Lower leg skin (tissue), 4 donors: ENCODE data around the gene WWOX. TPM values are rescaled to one million over a fixed set of nuclear protein-coding genes. Genes with fewer than 3 reads are reported as not detected.

Experiments
- DNase-seq, 2 donors: peaks; one replicate each; pipeline ENCODE4 v3.0.0-alpha.2; 2019; ENCODE audit warnings: low spot score in 2 of 2
- H3K4me3 ChIP-seq: fragments of 200-600 bp; sonication (generic); 2 replicates; pipeline ENCODE4 v1.5.1; 2017; ENCODE audit warnings: mild to moderate bottlenecking, low read depth; ENCODE audit not compliant: poor library complexity, severe bottlenecking
- CTCF ChIP-seq, 3 donors: fragments of 450-650 bp; IDR thresholded peaks; one replicate each; pipeline ENCODE4 v1.5.1; 2016; ENCODE audit warnings: antibody characterized with exemption in 3 of 3, mild to moderate bottlenecking in 3 of 3, moderate library complexity in 2 of 3
- POLR2A ChIP-seq, 2 donors: fragments of 450-650 bp; IDR thresholded peaks; one replicate each; pipeline ENCODE4 v1.6.1; 2016 to 2017; ENCODE audit warnings: antibody characterized with exemption in 2 of 2, mild to moderate bottlenecking in 1 of 2, moderate library complexity in 1 of 2
- WGBS, 2 donors: methylation state at CpG; one replicate each; pipeline ENCODE4 v1.1.5; 2018; 5-methylcytosine and 5-hydroxymethylcytosine counted together
- intact Hi-C: fragments of 100-400 bp; cut with DNase I; formaldehyde crosslinking; loops from one replicate; pipeline ENCODE4 v1.15.0; 2023; ENCODE audit warnings: low total_unique reads
- total RNA-seq, 4 donors: library from RNA; depleted of rRNA; stranded (reverse); fragments of >200 nt; gene quantifications; one replicate each; pipeline ENCODE4 v1.1.0, GENCODE V29; 2016

The WWOX gene
- total RNA-seq, 4 donors from 2014 or later: 21.0 to 82.7 (median 36.1) TPM

- no peak overlapping the region for H3K4me3 ChIP-seq
- no peak for TF ChIP-seq CTCF (IDR thresholded peaks at IDR 0.05)
- no peak for DNase-seq
- intact Hi-C loops: no loop called here
- WGBS, 2 donors: 45 to 46% methylated on average over 3 of the region's 3 CpGs
These were observed 126.5 kb downstream of the WWOX start for GRCh38 chr16:78225919-78226318.

GRCh38 chr16:78227855-78228254 is 128.4 kb downstream of the WWOX start:
- no peak overlapping the region for H3K4me3 ChIP-seq
- no peak for DNase-seq
- intact Hi-C loops: no loop called here
- WGBS, 2 donors: 77 to 82% methylated on average over 3 of the region's 3 CpGs
- TF ChIP-seq POLR2A (IDR thresholded peaks at IDR 0.05): no peak

- no peak for DNase-seq
- TF ChIP-seq POLR2A (IDR thresholded peaks at IDR 0.05): no peak
- no peak for TF ChIP-seq CTCF (IDR thresholded peaks at IDR 0.05)
- WGBS, 2 donors: 79 to 81% methylated on average over 4 of the region's 4 CpGs
- intact Hi-C loops: no loop called here
- H3K4me3 ChIP-seq: no peak overlapping the region
These were observed 129.2 kb downstream of the WWOX start for GRCh38 chr16:78228704-78229103.

- intact Hi-C loops: no loop called here
- TF ChIP-seq POLR2A (IDR thresholded peaks at IDR 0.05): no peak
- TF ChIP-seq CTCF (IDR thresholded peaks at IDR 0.05): no peak
- H3K4me3 ChIP-seq: no peak overlapping the region
- 22 to 24% methylated on average over 3 of the region's 3 CpGs for WGBS, 2 donors
- no peak for DNase-seq
These were observed 131.4 kb downstream of the WWOX start for GRCh38 chr16:78230832-78231231.

GRCh38 chr16:78235168-78235800 is 135.8 kb downstream of the WWOX start:
- WGBS, 2 donors: 46 to 47% methylated on average over 9 of the region's 9 CpGs
- peak; percentile 62 to 92 for DNase-seq
- TF ChIP-seq POLR2A (IDR thresholded peaks at IDR 0.05): no peak
- TF ChIP-seq CTCF (IDR thresholded peaks at IDR 0.05): peak in 1 of 3 donors; percentile 83
- H3K4me3 ChIP-seq: no peak overlapping the region
- intact Hi-C loops: no loop called here

- TF ChIP-seq POLR2A (IDR thresholded peaks at IDR 0.05) (no peak), CTCF (IDR thresholded peaks at IDR 0.05) (no peak)
- H3K4me3 ChIP-seq: no peak overlapping the region
- no peak for DNase-seq
- 60 to 68% methylated on average over 4 of the region's 4 CpGs for WGBS, 2 donors
- intact Hi-C loops: no loop called here
These were observed 136.4 kb downstream of the WWOX start for GRCh38 chr16:78235876-78236275.
